ENCODE data around the gene MAPK8.
A peak's percentile ranks its signal among the peaks of the same experiment; 100 is the strongest.
"Not testable (repeated sequence)": the region's sequence is repeated elsewhere in the genome, so short reads cannot be mapped to it uniquely, and the experiment has no call there.

The MAPK8 gene

GRCh38 chr10:48306265-48306869 is at the start of gene MAPK8:
Gene MAPK8 (plus strand): TSS chr10:48306677. CDS start chr10:48401661, 94,984 bp downstream.
- peak; percentile 93 for DNase-seq

DNA sequence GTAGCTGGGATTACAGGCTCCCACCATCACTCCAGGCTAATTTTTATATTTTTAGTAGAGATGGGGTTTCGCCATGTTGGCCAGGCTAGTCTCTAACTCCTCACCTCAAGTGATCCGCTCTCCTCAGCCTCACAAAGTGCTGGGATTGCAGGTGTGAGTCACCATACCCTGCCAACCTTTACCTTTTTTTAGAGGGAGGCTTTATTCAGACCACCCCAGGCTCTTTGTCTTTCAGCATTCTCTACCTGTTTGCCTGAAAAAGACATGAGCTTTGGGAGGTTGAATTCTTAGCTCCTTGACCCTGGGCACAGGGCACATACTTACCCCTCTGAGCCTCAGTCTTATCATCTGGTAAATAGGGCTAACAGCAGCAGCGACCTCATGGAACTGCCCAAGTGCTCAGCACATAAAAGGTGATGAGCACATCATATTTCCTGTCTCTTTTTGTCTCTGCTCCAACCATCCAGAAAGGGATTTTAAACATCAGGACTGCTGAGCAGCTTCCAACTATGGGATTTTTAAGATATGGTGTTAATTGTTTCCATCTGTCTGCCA is 49.0 kb upstream of the MAPK8 start:
- DNase-seq, result no peak

GRCh38 chr10:48258105-48258504 is 48.4 kb upstream of the MAPK8 start:
- no peak for DNase-seq

GRCh38 chr10:48266528-48266927 is 39.9 kb upstream of the MAPK8 start:
- DNase-seq, result no peak

DNA sequence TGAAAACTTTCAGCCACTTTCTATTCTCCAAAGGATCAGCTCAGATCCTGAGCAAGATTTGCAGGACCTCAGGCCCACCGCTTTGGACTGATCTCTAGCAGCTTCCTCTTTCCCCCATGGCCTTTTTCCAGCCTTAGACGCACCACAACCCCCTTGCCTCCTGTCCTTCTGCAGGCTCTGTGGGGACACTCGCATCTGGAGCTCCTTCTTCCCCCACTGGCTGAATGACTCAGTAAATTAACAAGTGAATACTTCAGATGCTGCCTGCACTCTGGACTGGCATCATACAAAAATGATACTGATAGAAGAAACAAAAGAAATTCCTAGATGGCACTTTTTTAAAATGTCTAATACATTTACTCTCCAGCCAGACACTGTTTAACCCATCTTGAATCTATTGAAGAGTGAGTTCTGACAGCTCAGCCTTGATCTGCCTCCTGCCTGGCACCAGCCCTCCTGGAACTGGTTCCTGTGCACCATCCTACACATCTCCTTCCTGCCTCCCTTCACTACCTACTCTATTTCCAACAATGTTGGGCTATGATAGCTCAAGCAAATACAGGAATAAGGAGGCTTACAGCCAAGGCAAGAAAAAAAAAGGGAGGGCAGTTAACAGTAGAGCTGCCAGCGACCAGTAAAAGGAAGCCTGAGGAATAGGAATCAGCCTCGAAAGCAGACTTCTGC is 35.3 kb upstream of the MAPK8 start:
- no peak for DNase-seq

DNA sequence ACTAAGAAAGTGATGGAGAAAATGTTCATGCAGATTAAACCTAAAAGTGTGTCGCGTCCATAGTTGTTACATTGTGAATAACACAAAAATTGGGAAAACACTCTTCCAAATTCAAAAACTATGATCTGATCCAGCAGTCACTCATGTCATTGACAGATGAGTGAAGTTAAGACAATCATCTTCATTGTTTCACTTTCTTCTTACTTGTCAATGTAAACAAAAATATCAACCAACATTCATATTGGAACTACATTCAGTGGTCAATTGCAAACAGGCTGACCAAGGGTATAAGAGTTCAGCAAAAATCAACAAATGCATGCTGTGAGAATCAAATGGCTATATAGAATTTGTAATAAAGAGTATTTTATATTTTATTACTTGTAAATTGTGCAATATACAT is 33.8 kb upstream of the MAPK8 start:
- no peak for DNase-seq

DNA sequence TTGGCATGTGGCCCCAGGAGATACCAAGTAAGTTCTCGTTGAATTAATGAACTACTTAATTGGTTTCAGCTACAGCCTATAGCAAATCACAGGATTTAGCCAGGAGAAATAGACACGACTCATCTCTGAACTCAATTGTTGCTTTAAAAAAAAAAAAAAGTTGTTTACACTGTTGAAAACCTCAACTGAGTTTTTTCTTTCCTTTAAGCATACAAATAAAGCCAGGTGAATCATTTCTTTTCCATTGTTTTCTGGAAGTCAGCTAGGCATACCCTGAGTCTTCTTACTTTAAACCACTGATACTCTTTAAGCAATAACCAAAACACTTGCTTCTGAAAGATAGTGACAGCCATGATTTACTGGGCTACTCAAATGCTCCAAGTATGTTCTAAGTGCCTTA is 32.7 kb upstream of the MAPK8 start:
- no peak for DNase-seq

DNA sequence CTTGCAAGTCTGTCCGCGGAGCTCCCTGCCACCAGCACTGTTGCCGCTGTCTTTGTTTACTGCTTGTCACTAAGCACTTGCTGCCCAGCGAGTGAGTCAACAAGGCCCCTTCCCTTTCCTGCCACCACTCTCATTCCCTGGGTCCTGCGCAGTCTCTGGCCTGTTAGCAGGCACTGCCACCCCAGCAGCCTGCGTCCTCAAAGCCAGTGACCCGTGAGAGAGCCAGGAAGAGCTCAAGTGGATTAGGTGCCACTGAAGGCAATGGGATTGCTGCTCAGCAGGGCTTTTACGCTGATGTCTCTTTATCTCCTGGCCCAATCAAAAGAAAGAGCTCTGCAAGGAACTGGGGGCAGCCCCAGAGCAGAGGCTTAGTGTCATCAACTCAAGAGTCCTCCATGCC is 31.8 kb upstream of the MAPK8 start, which contains the start of gene FRMPD2:
Gene FRMPD2, minus strand, starts transcription at position 61 of the 400 bp plus-strand sequence. CDS start 129 bp downstream, outside the sequence.
- no peak for DNase-seq

DNA sequence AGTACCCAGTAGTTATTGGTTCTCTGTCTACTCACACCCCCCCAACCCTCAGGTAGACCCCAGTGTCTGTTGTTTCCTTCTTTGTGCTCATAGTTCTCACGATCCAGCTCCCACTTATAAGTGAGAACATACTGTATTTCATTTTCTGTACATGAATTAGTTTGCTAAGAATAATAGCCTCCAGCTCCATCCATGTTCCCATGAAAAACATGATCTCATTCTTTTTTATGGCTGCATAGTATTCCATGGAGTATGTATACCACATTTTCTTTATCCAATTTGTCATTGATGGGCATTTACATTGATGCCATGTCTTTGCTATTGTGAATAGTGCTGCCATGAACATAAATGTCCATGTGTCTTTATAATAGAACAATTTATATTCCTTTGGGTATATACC is 29.4 kb upstream of the MAPK8 start:
- no peak for DNase-seq

DNA sequence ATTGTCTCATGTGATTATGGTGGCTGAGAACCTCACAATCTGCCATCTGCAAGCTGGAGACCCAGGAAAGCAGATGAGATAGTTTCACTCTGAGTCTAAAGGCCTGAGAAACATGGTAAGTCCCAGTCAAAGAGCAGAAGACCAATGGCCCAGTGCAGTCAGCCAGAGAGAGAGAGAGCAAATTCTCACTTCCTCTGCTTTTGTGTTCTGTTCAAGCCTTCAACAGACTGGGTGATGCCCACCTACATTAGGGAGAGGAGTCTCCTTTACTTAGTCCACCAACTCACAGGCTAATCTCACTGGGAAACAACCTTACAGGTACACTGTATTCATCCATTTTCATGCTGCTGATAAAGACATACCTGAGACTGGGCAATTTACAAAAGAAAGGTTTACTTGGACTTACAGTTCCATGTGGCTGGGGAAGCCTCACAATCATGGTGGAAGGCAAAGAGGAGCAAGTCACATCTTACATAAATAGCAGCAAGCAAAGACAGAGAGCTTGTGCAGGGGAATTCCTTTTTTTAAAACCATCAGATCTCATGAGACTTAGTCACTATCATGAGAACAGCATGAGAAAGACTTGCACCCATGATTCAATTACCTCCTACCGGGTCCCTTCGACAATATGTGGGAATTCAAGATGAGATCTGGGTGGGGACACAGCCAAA is 27.3 kb upstream of the MAPK8 start:
- no peak for DNase-seq

- not testable (repeated sequence) for DNase-seq
Observed at GRCh38 chr10:48281697-48282096, 24.8 kb upstream of the MAPK8 start.

GRCh38 chr10:48282829-48283228 is 23.6 kb upstream of the MAPK8 start:
- DNase-seq, result no peak

GRCh38 chr10:48284002-48284546 is 22.4 kb upstream of the MAPK8 start:
- DNase-seq, result no peak

DNA sequence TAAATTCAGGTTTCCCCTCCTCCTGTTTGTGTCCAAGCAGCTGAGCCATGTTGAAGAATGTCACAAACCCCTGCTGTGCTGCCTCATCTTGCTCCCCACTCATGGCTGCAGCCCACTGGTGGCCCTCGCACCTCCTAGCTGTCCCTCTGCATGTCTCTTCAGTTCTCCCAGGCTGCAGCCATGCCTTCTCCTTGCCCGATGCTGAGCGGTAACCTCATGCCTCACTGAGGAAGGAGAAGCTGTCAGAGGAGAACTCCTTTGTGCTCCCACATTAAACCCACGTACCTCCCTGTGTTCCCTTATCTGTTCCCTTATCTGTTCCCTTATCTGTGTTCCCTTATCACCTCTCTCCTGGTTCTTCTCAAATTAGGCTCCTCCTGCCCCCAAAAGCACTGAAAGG is 21.7 kb upstream of the MAPK8 start:
- no peak for DNase-seq

- no peak for DNase-seq
Observed at GRCh38 chr10:48285710-48286109, 20.8 kb upstream of the MAPK8 start.

- DNase-seq, result no peak
Observed at GRCh38 chr10:48286356-48286755, 20.1 kb upstream of the MAPK8 start.

GRCh38 chr10:48287417-48288391 is 18.8 kb upstream of the MAPK8 start:
- DNase-seq, result no peak

- DNase-seq, result no peak
Observed at GRCh38 chr10:48288661-48289060, 17.8 kb upstream of the MAPK8 start.

- DNase-seq, result peak; percentile 48
Observed at GRCh38 chr10:48289501-48290238, 16.8 kb upstream of the MAPK8 start.

DNA sequence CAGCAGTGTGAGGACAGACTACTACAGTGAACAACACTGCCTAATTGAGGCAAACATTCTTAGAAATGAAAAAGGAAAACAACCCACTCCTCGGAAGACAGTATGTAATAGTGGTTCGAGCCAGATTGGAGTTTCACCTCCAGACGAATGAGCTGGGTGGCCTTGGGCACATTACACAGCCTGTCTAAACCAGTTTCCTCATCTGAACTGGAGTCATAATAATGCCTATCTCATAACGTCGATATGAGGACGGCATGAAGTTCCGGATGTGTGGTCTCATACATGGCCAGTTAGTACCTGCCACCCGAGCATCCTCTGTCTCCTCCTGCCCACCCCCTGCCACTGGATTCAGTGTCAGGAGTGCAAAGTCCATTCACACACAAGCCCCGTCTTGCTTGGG is 16.2 kb upstream of the MAPK8 start:
- no peak for DNase-seq

DNA sequence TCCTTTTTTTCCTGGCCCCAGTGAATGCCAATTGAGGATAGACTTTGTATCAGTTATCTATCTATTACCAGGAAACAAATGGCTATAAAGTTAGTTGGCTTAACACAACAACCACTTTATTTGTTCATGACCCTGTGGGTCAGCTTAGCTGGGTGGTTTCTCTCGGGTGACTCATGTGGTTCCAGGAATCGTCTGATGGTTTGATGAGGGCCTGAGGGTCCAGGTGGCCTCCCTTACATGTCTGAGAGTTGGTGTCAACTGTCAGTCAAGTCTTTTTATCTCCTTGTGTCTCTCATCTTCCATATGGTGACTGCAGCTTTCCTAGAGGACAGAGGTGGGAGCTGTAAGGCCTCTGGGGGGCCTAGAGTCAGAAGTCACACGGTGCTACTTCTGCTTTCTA is 15.3 kb upstream of the MAPK8 start:
- no peak for DNase-seq

DNA sequence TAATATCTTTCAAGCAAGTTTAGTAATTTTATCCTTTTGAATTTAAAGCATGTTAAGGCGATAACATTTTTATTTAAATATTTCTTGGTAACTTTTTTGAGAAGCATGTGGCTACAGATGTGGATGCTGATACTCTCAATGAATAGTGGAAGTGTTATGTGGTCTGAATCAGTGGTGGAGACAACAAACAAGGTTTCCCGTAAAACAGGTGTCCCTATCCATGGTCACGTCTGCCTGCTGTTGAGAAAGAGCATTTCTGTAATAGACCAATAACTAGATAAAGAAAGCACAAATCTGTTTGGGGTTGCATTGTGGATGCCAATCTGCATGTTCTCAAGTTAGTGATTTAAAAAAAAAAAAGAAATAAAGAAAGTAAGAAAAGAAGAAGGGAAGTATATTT is 13.9 kb upstream of the MAPK8 start:
- no peak for DNase-seq

Data from stimulated activated CD4-positive, alpha-beta T cell treated with anti-CD3 and anti-CD28 coated beads, Interleukin-4, amount 100 ng/mL, for 1 hour (primary cell).